ENCODE measurements around the gene NPY5R. TPM values are rescaled to one million over a fixed set of nuclear protein-coding genes. Genes with fewer than 3 reads are reported as not detected.

The NPY5R gene
- total and polyA plus RNA-seq, 2 of the 13 experiments (the other 11 are each of a cell fraction or from before 2014, with no cell fraction given), result not detected

DNA sequence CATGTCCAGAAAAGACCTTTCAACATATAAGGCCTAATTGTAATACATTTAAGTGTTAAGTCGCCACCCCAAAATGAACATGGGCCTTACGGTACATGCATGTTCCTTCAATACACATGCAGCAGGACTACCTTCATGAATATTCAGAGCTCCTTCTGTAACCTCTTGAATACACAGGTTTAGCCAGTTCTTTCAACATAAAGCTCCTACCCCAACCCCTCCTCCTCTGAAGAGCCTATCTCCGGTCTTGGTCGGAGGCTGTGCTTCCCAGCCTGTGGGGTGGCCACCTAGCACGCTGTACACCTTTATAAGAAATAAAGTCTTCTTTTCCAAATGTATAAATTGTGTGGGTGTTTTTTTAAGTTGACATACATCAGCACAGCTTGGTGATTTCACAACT, 28.3 kb downstream of the NPY5R start:
- no peak overlapping the region for H3K27ac ChIP-seq (ENCODE audit: extremely low read length, insufficient read depth, low read length)
- H3K36me3 ChIP-seq (replicated peaks in 1 of 2; ENCODE audit: control insufficient read depth in 1 of 2, insufficient read depth in 2 of 2, low read length in 2 of 2), result no peaks in the 10 kb centered on the region
- no peaks in the 10 kb centered on the region for H3K9me3 ChIP-seq (ENCODE audit: low read length)
- BruUV-seq (replicated peaks), result no TSS peak
- no peaks in the 10 kb centered on the region for H3K27me3 ChIP-seq (ENCODE audit: control insufficient read depth in 1 of 2, insufficient read depth in 2 of 2, low read length in 2 of 2)
- no peak for DNase-seq (ENCODE audit: low spot score)
- no peak overlapping the region for H3K9ac ChIP-seq (ENCODE audit: insufficient read depth, low read depth, low read length)
- 26% methylated on average over 5 of the region's 5 CpGs for WGBS (ENCODE audit: low lambda C conversion rate)
- POLR2A ChIA-PET, result no interaction called here
- TF ChIP-seq SATB2 (CRISPR knock-in tag; IDR thresholded peaks at IDR 0.05) (no peak), ZNF790 (CRISPR knock-in tag; IDR thresholded peaks at IDR 0.05; ENCODE audit: borderline replicate concordance) (no peak), TBL1XR1 (IDR thresholded peaks at IDR 0.05; ENCODE audit: borderline replicate concordance, low read length, partially characterized antibody) (no peak), STAT5B (CRISPR knock-in tag; IDR thresholded peaks at IDR 0.05) (no peak), BCLAF1 (IDR thresholded peaks at IDR 0.05) (no peak), FIP1L1 (IDR thresholded peaks at IDR 0.05; ENCODE audit: borderline replicate concordance, insufficient read depth, low read depth, low read length) (no peak), ZNF567 (CRISPR knock-in tag; IDR thresholded peaks at IDR 0.05; ENCODE audit: borderline replicate concordance) (no peak), ZMYM4 (CRISPR knock-in tag; IDR thresholded peaks at IDR 0.05) (no peak), ISX (CRISPR knock-in tag; conservative IDR thresholded peaks at IDR 0.05) (no peak), SRF (IDR thresholded peaks at IDR 0.05; ENCODE audit: low read depth, low read length) (no peak)
- TF ChIP-seq, protein P1, sequence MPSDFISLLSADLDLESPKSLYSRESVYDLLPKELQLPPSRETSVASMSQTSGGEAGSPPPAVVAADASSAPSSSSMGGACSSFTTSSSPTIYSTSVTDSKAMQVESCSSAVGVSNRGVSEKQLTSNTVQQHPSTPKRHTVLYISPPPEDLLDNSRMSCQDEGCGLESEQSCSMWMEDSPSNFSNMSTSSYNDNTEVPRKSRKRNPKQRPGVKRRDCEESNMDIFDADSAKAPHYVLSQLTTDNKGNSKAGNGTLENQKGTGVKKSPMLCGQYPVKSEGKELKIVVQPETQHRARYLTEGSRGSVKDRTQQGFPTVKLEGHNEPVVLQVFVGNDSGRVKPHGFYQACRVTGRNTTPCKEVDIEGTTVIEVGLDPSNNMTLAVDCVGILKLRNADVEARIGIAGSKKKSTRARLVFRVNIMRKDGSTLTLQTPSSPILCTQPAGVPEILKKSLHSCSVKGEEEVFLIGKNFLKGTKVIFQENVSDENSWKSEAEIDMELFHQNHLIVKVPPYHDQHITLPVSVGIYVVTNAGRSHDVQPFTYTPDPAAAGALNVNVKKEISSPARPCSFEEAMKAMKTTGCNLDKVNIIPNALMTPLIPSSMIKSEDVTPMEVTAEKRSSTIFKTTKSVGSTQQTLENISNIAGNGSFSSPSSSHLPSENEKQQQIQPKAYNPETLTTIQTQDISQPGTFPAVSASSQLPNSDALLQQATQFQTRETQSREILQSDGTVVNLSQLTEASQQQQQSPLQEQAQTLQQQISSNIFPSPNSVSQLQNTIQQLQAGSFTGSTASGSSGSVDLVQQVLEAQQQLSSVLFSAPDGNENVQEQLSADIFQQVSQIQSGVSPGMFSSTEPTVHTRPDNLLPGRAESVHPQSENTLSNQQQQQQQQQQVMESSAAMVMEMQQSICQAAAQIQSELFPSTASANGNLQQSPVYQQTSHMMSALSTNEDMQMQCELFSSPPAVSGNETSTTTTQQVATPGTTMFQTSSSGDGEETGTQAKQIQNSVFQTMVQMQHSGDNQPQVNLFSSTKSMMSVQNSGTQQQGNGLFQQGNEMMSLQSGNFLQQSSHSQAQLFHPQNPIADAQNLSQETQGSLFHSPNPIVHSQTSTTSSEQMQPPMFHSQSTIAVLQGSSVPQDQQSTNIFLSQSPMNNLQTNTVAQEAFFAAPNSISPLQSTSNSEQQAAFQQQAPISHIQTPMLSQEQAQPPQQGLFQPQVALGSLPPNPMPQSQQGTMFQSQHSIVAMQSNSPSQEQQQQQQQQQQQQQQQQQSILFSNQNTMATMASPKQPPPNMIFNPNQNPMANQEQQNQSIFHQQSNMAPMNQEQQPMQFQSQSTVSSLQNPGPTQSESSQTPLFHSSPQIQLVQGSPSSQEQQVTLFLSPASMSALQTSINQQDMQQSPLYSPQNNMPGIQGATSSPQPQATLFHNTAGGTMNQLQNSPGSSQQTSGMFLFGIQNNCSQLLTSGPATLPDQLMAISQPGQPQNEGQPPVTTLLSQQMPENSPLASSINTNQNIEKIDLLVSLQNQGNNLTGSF (CRISPR knock-in tag; IDR thresholded peaks at IDR 0.05), result no peak
- no peak overlapping the region for H3K4me2 ChIP-seq (ENCODE audit: low read depth, low read length)
- H3K4me1 ChIP-seq (ENCODE audit: insufficient read depth, low read length), result no peaks in the 10 kb centered on the region
- no peak for ATAC-seq
- CTCF ChIA-PET (ENCODE audit: low intra/inter-chr PET ratio, low total read pairs), result no interaction called here
- intact Hi-C loops (cut with micrococcal nuclease; ENCODE audit: unreplicated experiment), result no loop called here
- no peak overlapping the region for H3K4me3 ChIP-seq (replicated peaks in 1 of 3; ENCODE audit: insufficient read depth in 1 of 3, low read depth in 2 of 3, low read length in 3 of 3)
- no peak for FAIRE-seq
- in situ Hi-C loops (cut with HindIII; ENCODE audit: extremely low pct_ligation_motif_present, low pct_unique_long_range_greater_than_20kb), result no loop called here
- H2AFZ ChIP-seq (ENCODE audit: low read length), result no peak overlapping the region
- H4K20me1 ChIP-seq (ENCODE audit: insufficient read depth, low read length), result no peaks in the 10 kb centered on the region
- H3K79me2 ChIP-seq (ENCODE audit: insufficient read depth, low read length), result no peaks in the 10 kb centered on the region
